Neutrophil (primary cell): ENCODE results near the gene B4GALNT3.

Experiments
- H3K27ac ChIP-seq: fragments of 200-600 bp; sonication (generic); 2 replicates; pipeline ENCODE4 v1.5.1; 2016; ENCODE audit warnings: mild to moderate bottlenecking, moderate library complexity
- H3K27me3 ChIP-seq: fragments of 200-600 bp; sonication (generic); 2 replicates; pipeline ENCODE4 v1.6.0; 2016; ENCODE audit warnings: mild to moderate bottlenecking
- H3K36me3 ChIP-seq: fragments of 200-600 bp; sonication (generic); 2 replicates; pipeline ENCODE4 v1.5.1; 2017
- H3K4me1 ChIP-seq, 2 experiments: fragments of 200-600 bp in 1 of 2; sonication (generic) in 1 of 2; 1 replicate in 1 of 2; 2 replicates in 1 of 2; pipeline versions ENCODE4 v1.5.1 to v1.6.1; 2013 to 2016; ENCODE audit warnings: low read depth in 1 of 2, low read length in 1 of 2, mild to moderate bottlenecking in 1 of 2, moderate library complexity in 1 of 2; ENCODE audit not compliant: control insufficient read depth in 1 of 2, insufficient read depth in 1 of 2
- H3K4me3 ChIP-seq, 2 experiments: fragments of 200-600 bp in 1 of 2; sonication (generic) in 1 of 2; 1 replicate in 1 of 2; 2 replicates in 1 of 2; pipeline ENCODE4 v1.5.1; 2013 to 2016; ENCODE audit warnings: low read depth in 1 of 2, low read length in 1 of 2, mild to moderate bottlenecking in 1 of 2, moderate library complexity in 1 of 2
- H3K9me3 ChIP-seq: fragments of 200-600 bp; sonication (generic); 2 replicates; pipeline ENCODE4 v1.5.1; 2016
- CTCF ChIP-seq: fragments of 200-600 bp; sonication (generic); IDR thresholded peaks from 2 replicates; pipeline ENCODE4 v1.5.1; 2016; ENCODE audit warnings: antibody characterized with exemption

The B4GALNT3 gene

GRCh38 chr12:496736-497135 lies 37.0 kb downstream of the B4GALNT3 start:
- Histone ChIP-seq H3K9me3 (no peaks in the 10 kb centered on the region), H3K4me3 (no peak overlapping the region), H3K36me3 (no peaks in the 10 kb centered on the region), H3K4me1 (no peaks in the 10 kb centered on the region), H3K27me3 (peaks cover 47% of the 10 kb centered on the region), H3K27ac (no peak overlapping the region)
- TF ChIP-seq CTCF = no peak

GRCh38 chr12:497501-498160 lies 37.9 kb downstream of the B4GALNT3 start:
- Histone ChIP-seq H3K27ac (no peak overlapping the region), H3K36me3 (no peaks in the 10 kb centered on the region)
- no peak for TF ChIP-seq CTCF

GRCh38 chr12:499837-500458 lies 40.2 kb downstream of the B4GALNT3 start:
- Histone ChIP-seq H3K27ac (no peak overlapping the region), H3K4me3 (no peak overlapping the region), H3K36me3 (no peaks in the 10 kb centered on the region), H3K4me1 (peaks cover 0 to 8% of the 10 kb centered on the region in 2 experiments), H3K27me3 (peaks cover 59% of the 10 kb centered on the region), H3K9me3 (no peaks in the 10 kb centered on the region)
- no peak for TF ChIP-seq CTCF

More at GRCh38 chr12:497501-498160, 37.9 kb downstream of the B4GALNT3 start:
- Histone ChIP-seq H3K4me3 (no peak overlapping the region), H3K4me1 (no peaks in the 10 kb centered on the region), H3K9me3 (no peaks in the 10 kb centered on the region), H3K27me3 (peaks cover 43% of the 10 kb centered on the region)

- Histone ChIP-seq H3K27ac (no peak overlapping the region), H3K4me3 (no peak overlapping the region), H3K4me1 (peaks cover 0 to 8% of the 10 kb centered on the region in 2 experiments), H3K36me3 (no peaks in the 10 kb centered on the region), H3K27me3 (peaks cover 51% of the 10 kb centered on the region), H3K9me3 (no peaks in the 10 kb centered on the region)
- no peak for TF ChIP-seq CTCF
These were observed 42.1 kb downstream of the B4GALNT3 start for GRCh38 chr12:501722-502447.

GRCh38 chr12:503111-503761 lies 43.5 kb downstream of the B4GALNT3 start:
- peaks cover 39% of the 10 kb centered on the region for H3K27me3 ChIP-seq
- no peak for TF ChIP-seq CTCF
- H3K27ac ChIP-seq = no peak overlapping the region

More at GRCh38 chr12:503111-503761, 43.5 kb downstream of the B4GALNT3 start:
- Histone ChIP-seq H3K9me3 (no peaks in the 10 kb centered on the region), H3K4me1 (peaks cover 9 to 20% of the 10 kb centered on the region in 2 experiments), H3K36me3 (no peaks in the 10 kb centered on the region), H3K4me3 (no peak overlapping the region)
